Kidney tubule cell (primary cell): ENCODE data around the gene GLTP.
A peak's percentile ranks its signal among the peaks of the same experiment; 100 is the strongest.

Experiments
- DNase-seq: peaks from one replicate; pipeline ENCODE4 v3.0.0-alpha.2; 2018; ENCODE audit warnings: low spot score

The GLTP gene

GRCh38 chr12:109820816-109821381, 59.4 kb downstream of the GLTP start:
- DNase-seq, result no peak

DNA sequence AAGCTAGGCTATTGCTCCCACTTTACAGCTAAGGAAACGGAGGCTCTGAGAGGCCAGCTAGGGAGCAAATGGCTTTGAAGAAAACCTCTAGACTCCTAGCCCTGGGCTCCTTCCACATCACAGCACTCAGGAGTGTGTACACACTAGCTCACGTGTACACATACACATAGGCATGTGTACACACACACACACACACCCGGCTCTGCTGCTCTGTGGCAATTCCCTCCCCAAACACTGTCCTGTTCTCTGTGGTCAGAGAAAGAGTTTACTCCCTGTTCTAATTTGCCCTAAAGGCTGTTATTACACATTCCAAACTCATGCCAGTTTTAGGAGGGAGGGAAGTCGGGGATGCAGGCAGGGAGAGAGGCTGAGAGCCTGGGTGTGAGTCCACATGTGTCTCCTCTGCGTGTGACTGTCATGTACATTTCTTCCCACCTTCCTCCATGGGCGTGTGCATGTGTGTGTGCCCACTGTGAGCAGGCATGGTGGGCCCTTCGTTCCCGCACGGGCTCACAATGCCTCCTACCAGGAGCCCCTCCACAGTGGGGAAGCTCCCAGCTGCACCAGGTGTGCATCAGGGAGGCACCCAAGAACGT, 61.3 kb downstream of the GLTP start:
- peak; percentile 9 for DNase-seq

DNA sequence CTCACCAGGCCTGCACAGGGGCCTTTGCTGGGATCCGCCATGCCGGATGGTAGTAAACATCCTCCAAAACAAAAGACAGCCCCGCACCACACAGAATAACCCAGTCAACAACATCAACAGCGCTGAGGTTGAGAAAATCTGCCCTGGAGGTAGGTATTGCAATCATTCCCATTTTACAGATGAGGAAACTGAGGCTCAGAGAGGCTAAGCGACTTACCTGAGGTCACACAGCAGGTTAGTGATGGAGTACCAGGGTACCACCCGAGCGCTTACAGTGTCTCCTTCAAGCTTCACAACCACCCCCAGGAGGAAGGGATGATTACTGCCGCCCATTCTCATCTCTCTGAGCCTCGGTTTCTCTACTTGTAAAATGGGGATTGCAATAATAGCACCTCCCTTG, 62.1 kb downstream of the GLTP start:
- DNase-seq, result no peak

GRCh38 chr12:109817627-109818231, 62.6 kb downstream of the GLTP start:
- DNase-seq, result no peak

DNA sequence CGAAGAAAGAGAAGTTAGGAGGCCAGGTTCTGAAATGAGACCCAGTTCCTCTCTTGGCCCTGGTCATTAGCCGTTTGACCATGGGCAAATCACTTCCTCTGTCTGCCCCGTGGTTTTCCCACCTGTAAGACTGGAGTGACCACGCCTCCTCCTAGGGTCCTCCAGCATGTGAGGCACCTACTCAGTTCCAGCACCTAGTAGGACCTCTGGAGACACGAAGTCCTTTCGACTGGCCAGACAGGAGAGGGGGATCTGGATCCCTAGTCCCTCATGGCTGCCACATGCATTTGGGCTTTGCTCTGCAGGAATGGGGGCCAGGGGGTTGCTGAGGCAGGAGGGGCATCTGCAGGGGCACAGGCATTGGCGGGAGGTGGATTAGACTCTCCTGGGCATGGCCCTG, 63.5 kb downstream of the GLTP start:
- DNase-seq, result no peak

GRCh38 chr12:109815757-109816617, 64.4 kb downstream of the GLTP start:
- no peak for DNase-seq

- no peak for DNase-seq
These were observed 65.1 kb downstream of the GLTP start for GRCh38 chr12:109815225-109815624.

- no peak for DNase-seq
These were observed 65.7 kb downstream of the GLTP start for GRCh38 chr12:109814600-109815150.

- no peak for DNase-seq
These were observed 66.4 kb downstream of the GLTP start for GRCh38 chr12:109813810-109814416.

DNA sequence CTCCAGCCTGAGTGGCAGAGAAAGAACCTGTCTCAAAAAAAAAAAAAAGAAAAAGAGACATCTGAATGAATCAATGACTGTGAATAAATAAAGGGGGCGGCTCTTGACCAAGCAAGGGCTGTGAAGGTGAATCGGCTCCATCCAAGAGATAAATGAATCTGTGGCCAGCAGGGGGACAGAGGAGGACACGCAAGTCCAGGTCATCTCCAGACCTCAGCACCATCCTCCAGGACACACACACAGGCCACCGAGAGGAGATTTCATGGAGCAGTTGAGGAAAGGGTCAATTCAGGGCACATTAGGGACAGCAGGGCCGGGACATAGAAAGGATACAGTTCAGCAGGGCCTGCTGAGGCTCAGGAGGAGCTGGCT, 68.7 kb downstream of the GLTP start:
- no peak for DNase-seq

DNA sequence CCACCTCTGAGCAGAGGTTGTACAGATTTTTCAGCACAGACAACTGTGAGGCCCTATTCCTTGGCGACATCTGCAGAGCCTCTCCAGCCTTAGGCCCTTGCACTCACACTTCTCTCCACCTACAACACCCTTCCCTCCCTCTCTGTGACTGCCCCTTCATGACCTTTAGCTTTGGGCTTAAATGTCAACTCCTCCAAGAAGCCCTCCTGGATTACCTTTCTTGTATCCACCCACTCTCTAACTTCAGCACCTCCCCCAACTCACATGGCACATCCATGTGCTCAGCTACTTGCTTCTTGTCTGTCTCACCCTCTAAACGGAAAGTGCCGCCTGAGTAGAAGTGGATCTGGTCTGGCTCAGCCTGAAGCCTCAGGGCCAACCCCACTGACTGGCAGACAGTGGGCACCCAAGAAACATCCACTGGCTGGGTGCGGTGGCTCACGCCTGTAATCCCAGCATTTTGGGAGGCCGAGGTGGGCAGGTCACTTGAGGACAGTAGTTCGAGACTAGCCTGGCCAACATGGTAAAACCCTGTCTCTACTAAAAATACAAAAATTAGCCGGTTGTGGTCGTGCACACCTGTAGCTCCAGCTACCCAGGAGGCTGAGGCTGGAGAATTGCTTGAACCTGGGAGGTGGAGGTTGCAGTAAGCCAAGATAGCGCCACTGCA, 69.3 kb downstream of the GLTP start:
- no peak for DNase-seq

- no peak for DNase-seq
These were observed 71.3 kb downstream of the GLTP start for GRCh38 chr12:109808876-109809646.

DNA sequence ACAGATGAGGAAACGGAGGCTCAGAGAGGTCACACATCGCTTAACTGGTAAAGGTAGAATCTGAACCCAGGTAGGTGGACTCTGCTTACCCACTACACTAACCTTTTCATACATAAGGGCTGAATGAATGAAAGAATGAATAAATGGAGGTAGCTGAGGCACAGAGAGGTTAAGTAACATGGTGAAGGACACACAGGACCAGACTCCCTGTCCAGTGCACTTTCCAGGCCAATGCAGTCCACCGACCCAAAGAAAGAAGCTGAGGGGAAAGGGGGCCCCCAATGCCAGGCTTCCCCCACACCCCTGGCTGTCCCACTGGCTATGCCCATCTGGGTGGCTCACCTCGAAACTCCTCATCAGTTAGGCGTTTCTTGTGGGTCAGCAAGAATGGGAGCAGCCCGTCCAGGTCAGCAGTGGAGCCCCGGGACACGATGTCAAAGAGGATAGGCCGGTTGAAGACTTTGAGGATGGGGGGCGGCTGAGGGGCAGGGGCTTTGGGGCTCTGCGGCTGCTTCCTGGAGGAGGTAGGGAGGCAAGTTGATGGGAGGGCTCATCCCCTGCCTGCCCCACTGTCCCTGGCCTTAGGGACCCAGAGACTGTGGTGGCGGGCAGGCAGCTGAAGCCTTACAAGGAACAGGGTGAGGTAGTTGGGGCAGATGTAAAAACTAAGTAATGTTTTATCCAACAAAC, 72.2 kb downstream of the GLTP start:
- DNase-seq, result no peak

DNA sequence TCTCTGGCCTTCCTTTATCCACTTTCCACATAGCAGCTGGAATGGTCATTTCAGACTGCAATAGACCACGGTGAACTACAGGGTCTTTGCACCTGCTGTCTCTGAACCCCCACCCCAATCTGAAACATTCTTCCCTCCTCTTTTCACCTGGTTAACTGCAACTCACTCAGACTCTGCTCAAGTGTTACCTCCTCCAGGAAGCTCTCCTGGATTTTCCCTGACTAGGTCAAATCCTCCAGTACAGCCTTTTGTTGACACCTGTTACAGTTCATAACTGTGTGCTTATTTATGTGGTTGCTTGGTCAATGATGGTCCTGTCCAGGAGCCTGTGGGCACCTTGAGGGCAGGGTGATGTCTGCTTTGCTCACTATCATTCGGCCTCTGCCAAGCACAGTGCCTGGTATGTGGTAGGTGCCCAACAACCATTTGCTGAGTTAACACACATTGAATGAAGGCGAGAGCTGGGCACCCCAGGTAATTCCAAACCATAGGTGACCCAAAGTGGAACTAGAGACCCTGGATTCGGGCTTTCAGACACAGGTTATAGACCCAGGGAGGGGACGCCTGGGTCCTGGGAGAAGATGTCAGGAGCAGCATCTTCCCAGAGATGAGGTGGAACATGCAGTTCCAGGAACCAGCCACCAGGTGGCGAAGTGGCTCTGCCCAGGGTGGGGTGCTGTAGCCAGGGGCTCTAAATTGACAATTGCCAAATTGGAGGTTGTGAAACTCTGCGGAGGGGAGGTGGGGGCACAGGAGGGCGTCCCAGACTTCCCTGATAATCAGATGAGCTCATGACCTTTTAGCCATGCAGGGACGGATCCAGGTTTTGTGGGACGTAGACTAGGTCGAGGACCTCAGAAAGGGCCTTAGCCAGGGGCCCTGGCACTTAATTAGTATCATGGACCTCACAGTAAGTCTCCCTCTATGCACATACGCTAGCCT, 75.2 kb downstream of the GLTP start:
- peak; percentile 38 for DNase-seq

GRCh38 chr12:109803678-109804077, 76.7 kb downstream of the GLTP start:
- DNase-seq, result no peak

DNA sequence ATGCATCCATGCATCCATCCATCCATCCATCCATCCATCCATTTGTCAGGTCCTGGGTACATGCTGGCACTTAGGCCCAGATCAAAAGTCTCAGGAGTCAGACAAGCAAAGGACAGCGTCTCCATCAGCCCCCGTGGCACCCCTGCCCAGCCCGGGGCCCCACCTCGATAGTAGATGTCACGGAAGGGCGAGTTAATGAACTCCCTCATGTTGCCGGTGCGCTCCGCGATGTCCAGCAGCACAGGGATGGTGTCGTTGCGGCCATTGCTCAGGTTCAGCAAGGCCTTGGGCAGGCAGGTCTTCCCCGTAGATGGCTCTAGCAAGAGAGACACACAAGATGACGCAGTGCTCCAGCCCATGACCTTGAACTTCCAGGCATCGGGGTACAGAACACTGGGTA, 77.5 kb downstream of the GLTP start:
- no peak for DNase-seq
